HTR-8/SVneo (cell line): ENCODE measurements around the gene DMRT2.

Source experiments
- DNase-seq: peaks from one replicate; pipeline ENCODE4 v3.0.0; 2011; ENCODE audit warnings: low spot score, mixed read lengths; ENCODE audit not compliant: insufficient read length
- FAIRE-seq: peaks from 2 replicates; lab custom pipeline; 2011; peaks lifted over from hg19 to GRCh38; lab: Jason Lieb, UNC

DMRT2 gene

GRCh38 chr9:1046639-1047572, 3.3 kb upstream of the DMRT2 start:
- no peak for FAIRE-seq
- DNase-seq: no peak

GRCh38 chr9:1047591-1048230, 2.4 kb upstream of the DMRT2 start:
- DNase-seq: no peak
- no peak for FAIRE-seq

DNA sequence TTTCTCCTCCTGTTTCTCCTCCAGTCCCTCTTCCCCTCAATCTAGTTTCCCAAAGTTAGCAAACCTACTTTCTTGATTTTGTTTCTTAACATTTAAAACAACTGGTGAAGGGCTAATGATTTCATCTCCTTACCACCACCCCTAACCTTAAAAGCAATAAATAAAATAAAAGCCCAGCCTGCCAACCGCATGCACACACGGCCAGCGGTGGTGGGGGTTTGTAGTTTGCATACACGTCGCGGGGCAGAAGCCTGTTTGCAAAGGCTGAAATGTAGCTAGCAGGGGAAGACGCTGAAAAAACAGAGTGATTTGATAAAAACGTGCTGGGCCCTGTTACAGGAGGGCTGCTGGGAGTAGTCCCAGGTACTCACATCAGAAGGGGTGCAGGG, 1.9 kb upstream of the DMRT2 start:
- FAIRE-seq: no peak

GRCh38 chr9:1048811-1049210, 1.3 kb upstream of the DMRT2 start:
- DNase-seq (no peak), FAIRE-seq (no peak)

More for the DNA sequence above, 1.9 kb upstream of the DMRT2 start:
- no peak for DNase-seq

DNA sequence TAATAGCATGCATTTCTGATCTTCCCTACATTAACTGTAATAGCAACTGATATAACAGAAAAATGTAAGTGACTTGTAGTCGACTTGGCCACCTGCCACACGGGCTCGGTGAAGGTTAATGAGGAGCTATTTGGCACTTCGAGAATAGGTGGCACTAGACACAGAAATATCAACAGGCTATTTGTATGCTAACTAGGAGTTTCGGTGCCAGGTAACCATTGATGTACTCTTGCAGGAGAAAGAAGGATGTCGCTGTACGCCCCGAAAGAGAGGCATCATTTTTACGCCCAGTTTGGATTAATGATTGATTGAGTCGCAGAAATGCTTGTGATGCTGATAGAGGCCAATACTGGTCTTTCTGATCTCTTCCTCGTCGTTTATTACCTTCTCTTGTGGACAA, 516 bp upstream of the DMRT2 start:
- DNase-seq: no peak

GRCh38 chr9:1051210-1051583, 1.0 kb downstream of the DMRT2 start:
- FAIRE-seq (no peak), DNase-seq (no peak)

More for the DNA sequence above, 516 bp upstream of the DMRT2 start:
- no peak for FAIRE-seq

- DNase-seq: no peak
Measured at GRCh38 chr9:1051584-1052275, 1.6 kb downstream of the DMRT2 start.

GRCh38 chr9:1052365-1053281, 2.5 kb downstream of the DMRT2 start:
- FAIRE-seq (no peak), DNase-seq (no peak)

More at GRCh38 chr9:1051584-1052275, 1.6 kb downstream of the DMRT2 start:
- FAIRE-seq: no peak

DNA sequence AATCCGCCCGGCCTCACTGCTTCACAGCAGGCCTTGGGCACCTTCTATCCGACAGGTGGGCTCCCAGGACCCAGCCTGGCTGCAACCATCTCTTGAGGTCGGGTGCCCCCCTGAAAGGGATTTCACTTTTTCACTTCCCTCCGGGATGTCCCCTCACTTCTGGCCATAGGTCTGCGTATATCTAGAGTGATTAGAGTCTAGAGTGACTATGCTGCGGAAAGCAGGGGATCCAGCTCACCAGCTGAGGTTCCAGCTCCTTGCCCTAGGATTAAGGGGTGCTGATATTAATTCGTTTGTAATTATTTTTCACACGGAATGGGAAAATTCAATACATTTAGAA, 3.1 kb downstream of the DMRT2 start:
- FAIRE-seq (no peak), DNase-seq (no peak)

DNA sequence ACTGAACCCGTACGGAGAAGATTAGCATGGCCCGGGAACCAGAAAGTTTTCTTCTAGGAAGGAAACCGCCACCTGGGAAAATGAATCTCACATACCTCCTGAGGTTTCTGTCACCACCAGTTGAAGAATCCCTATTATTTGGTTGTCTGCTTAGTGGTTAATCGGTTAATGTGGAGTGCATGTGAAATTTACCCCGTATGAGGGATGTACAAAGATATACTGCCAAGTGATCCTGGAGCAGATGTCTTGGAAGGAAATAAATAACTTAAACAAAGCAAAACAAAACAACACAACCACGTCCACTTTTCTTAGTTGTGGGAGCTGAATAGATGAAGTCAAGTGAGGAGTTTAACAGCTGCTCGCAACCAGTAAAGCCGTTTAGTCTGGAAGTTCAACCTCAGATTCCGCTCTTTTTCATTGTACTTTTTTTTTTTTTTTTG, 3.8 kb downstream of the DMRT2 start:
- no peak for FAIRE-seq
- no peak for DNase-seq

GRCh38 chr9:1055166-1055565, 5.0 kb downstream of the DMRT2 start:
- no peak for DNase-seq
- FAIRE-seq: no peak

DNA sequence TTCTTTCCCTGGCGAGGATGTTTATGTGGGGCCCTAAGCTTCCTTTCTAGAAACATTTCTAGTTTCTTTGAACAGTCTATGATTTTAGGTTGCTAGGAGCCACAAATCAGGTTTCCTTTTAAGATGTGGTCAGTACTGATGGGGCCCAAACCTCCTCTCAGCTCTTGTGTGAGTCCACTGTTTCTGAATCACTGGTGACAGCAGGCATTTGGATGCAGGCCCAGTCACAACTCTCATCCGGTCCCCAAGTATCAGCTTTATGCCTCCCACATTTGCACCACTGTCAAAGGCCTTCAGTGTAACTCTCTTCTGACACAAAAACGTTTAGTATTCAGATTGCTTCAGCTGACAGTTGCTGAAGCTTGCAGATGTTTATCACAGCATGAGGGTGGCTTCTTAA, 7.8 kb downstream of the DMRT2 start:
- FAIRE-seq: no peak

DNA sequence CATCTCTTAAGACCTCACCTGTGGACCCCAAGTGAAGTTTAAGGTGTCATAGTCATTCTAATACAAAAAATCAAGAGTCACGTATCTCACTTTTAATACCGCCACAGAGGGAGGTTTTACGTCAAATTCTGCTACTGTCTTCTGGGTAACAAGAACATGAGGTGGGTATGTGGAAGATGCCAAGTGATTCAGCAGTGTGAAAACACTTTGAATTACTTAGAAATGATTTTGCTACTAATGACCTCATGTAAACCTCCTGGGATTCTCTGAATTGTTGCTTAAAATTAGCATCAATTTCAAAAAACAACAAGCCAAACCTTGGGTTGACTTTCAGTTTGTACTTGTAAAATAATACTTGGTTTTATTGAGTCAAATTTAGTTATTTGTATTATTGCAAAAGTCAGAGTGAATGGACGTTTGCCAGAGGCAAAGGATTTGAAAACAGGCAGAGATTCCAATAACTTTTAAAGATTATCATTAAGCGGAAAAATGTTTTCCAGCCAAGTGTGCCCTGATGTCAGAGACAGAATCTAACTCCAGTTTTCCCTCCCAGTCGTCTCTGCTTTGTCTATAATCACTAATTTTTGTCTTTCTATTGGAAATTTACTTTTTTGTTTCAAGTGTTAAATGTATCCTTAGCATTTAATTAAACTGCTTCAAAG, 8.8 kb downstream of the DMRT2 start:
- DNase-seq (no peak), FAIRE-seq (no peak)

More for the DNA sequence above, 7.8 kb downstream of the DMRT2 start:
- DNase-seq: no peak

- no peak for FAIRE-seq
- no peak for DNase-seq
Measured at GRCh38 chr9:1065130-1065529, 15.0 kb downstream of the DMRT2 start.

GRCh38 chr9:1070692-1071091, 20.5 kb downstream of the DMRT2 start:
- FAIRE-seq (no peak), DNase-seq (no peak)

- DNase-seq (no peak), FAIRE-seq (no peak)
Measured at GRCh38 chr9:1071730-1072129, 21.6 kb downstream of the DMRT2 start.

GRCh38 chr9:1073497-1073896, 23.3 kb downstream of the DMRT2 start:
- DNase-seq (no peak), FAIRE-seq (no peak)

DNA sequence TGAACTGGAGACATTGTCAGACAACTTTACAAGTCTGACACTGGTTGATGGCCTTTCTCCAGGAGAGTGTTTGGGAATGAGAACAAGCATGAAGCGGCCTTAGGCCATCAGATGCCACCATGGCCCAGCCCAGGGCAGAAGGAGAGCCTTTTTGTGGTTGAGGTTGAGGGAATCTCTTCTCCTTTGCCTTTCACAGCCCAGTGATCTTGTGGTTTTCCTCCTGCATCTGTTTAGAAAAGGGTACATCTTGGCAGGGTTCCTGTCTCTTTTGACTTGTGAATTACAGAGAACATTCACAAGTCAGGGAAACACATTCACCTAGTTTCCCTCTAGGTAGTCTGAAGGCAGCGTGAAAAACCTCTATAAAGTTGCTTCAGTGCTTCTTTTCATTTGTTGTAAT, 27.5 kb downstream of the DMRT2 start:
- no peak for FAIRE-seq

DNA sequence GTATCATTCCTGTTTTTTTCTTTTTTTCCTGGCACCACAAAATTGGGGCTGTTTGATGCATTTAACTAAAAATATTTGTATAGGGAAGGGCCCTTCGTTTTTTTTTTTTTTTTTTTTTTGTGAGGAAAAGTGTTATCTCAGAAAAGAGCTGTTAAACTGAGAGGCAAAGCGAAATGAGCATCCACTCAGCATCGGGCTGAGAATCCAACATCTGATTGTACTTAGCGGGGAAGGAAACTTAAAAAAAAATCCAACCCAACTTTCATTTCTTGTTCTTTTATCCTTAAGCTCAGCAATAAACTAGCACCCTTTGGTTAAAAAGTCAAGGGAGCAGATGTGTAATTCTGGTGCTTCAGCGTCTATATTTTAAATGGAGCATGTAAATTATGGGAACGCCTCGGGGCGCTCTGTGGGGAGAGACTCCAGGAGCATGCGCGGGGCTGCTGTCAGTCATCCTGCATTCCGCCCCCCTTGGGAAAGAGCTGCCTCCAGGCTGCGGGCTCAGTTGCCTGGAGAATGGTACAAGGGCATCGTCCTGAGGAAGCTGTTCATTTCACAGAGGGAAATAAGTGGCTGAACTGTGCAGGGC, 33.3 kb downstream of the DMRT2 start:
- FAIRE-seq: no peak

More for the DNA sequence above, 27.5 kb downstream of the DMRT2 start:
- no peak for DNase-seq

More for the DNA sequence above, 33.3 kb downstream of the DMRT2 start:
- no peak for DNase-seq
